Erythroblast (primary cell): ENCODE data around the gene SFRP4.

Source experiments
- GATA1 ChIP-seq: IDR thresholded peaks from 2 replicates; pipeline ENCODE4 v1.6.1; 2011; ENCODE audit warnings: low read depth, mild to moderate bottlenecking, control low read depth, low read length, moderate library complexity
- POLR2A ChIP-seq: IDR thresholded peaks from 2 replicates; pipeline ENCODE4 v1.6.1; 2011; ENCODE audit warnings: mild to moderate bottlenecking, low read length

DNA sequence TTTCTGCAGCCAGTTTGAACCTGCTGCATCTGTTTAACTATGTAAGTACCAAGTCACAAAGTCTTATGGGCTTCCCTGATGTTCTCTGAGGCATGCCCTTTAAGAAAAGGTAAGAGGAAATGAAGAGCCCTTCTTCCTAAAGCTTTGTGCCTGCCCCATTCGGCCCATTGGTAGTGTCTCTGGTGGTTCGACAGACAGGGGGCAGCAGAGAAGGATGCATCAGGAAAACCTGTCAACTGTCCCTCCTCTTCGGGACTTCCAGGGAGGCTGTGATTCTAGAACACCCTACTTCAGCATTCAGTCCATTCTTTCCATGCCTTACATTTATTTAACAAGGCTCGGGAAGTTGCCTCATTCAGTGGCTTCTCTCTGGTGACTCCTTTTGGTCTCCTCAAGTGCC is 1.9 kb upstream of the SFRP4 start:
- TF ChIP-seq POLR2A (no peak), GATA1 (no peak)
